Activated gamma-delta T cell treated with anti-CD3 and anti-CD28 coated beads, Interleukin-2, amount 50 U/mL, for 16 hours (primary cell): Measurements from ENCODE around the gene SSTR3.
A peak's percentile ranks its signal among the peaks of the same experiment; 100 is the strongest.

ENCODE experiments used
- DNase-seq: peaks from one replicate; pipeline ENCODE4 v3.0.0-alpha.2; 2020; ENCODE audit warnings: low read depth

The SSTR3 gene

DNA sequence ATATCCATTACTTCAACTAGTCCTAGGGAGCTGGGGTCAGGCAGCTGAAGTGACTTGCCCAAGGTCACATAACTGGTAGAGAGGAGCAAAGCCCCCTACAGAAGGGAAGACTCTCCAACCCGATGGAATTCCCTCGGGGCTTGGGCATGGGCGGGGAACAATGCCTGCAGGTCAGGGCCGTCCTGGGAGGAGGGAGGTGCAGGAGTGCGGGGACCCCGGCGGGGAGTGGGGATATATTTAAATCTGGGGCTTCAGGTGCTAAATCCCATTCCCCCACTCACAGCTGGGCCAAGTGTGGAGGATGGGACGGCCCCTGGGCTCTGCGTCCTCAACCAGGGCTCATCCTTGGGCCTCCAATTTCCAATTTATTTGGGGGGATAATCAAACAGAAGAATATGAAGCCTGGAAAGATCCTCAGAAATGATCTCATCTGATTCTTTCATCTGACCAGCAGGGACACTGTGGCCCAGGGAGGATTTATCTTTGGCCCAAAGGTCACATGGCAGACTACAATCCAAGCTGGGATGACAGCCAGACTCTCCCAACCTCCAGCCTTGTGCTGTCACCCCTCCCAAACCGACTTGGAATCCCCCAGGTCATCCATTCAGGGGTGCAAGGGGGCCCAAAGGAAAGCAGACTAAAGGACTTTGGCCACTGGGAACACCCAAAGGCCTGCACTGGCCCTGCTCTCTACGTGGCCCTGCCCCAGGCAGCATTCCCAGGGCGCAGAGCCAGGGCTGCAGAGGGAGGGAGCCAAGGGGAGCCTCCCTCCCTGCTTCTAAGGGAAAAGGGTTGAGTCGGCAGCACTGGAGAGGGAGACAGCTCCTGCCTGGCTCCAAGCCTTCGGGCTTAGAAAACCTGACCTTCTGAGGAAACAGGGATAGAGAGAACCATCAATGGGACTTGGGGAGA lies 15.5 kb downstream of the SSTR3 start:
- no peak for DNase-seq

- no peak for DNase-seq
Measured at GRCh38 chr22:37195921-37196320, 16.4 kb downstream of the SSTR3 start.

DNA sequence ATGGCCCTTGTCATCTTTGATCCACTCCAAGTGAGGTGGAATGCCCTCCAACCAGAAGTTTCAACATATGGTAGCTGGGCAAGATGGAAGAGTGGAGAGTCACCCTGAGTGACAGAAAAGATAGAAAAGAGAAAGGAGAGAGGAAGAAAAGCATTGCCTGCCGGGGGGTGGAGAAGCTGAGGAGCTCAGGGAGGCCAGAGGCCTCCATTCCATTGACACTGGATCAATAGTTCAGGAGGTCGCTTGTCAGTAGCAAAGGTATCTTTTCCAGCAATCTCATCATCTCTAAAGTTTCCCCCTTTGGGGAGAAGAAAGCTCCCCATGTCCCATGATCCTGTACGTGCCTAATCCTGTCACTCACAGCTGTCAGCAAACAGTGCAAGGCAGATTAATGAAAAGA lies 17.5 kb downstream of the SSTR3 start:
- DNase-seq: no peak

- DNase-seq: peak; percentile 19
Measured at GRCh38 chr22:37193629-37194191, 18.6 kb downstream of the SSTR3 start.

DNA sequence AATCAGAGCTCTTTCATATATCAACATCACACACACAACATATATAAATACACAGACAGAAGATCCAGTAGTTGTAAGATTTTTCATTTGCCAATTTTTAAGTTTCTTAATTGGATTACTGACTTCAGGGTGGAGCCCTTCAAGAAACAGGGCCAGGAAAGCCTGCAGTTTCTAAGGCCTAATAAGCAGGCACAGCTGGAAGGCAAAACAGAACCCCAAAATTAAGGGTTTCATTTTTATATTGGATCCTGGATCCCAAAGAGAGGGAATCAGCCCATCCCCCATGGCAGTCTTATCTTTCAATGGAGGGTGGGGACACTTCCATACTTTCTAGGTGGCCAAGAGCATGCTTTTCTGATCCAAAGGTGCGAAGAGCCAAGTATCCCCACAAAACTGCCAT lies 19.5 kb downstream of the SSTR3 start:
- no peak for DNase-seq

DNA sequence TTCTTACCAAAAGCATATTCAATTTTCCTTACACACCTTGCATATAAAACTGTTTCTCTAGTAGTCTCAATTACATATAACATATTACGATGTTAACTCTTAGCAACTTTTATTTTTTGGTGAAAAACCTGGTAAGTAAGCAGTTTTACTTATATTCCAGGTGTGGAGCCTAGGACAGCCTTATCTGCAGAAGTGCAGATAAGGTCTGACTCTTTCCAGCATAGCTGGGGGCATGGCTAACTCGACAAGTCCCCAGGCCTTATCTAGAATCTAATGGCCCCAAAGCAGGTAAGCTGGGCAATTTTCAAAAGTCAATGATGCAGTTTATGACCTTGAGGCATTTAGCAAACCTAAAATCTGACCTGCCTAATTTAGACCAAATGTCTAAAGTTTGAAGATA lies 20.1 kb downstream of the SSTR3 start:
- no peak for DNase-seq

DNA sequence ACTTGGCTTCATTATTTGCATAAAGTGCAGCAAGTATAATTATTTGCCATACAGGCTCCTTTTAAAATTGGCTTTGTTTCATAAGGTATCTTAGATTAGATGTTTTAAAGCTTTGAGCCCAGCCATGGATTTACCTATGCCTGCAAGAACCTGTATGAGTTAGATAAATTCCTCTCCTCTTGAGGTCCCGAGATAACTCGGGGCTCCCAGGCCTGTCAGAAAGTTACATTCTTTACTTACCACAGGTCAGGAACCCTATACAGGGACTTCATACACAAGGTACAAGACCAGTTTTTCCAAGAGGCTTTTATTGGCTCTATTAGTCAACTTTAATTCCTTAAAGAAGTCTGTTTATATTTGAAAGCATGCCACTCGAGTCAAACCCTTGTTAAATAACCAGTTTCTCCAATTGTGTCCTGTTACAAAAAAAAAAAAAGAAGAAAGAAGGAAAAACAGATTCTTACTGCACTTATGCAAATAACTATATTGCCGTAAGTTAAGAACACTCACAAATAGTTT lies 22.0 kb downstream of the SSTR3 start:
- no peak for DNase-seq

DNA sequence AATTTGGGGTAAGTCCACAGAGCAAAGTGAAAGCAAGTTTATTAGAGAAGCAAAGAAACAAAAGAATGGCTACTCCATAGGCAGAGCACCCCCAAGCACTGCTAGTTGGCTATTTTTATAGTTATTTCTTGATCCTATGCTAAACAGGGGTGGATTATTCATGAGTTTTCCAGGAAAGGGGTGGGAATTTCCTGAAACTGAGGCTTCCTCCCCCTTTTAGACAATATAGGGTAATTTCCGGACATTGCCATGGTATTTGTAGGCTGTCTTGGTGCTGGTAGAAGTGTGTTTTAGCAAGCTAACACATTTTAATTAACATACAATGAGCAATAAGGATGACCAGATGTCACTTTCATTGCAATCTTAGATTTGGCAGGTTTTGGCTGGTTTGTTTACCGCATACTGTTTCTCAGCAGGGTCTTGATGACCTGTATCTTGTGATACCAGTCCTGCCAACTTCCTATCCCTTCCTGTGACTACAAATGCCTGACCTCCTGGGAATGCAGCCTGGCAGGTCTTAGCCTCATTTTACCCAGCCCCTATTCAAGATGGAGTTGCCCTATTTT lies 23.3 kb downstream of the SSTR3 start:
- DNase-seq: no peak

- DNase-seq: no peak
Measured at GRCh38 chr22:37187891-37188761, 24.2 kb downstream of the SSTR3 start, which contains the start of gene C1QTNF6. TSS of gene C1QTNF6 (minus strand) at chr22:37188247. CDS start at chr22:37188213, 34 bp downstream.

- DNase-seq: no peak
Measured at GRCh38 chr22:37187552-37187890, 24.8 kb downstream of the SSTR3 start.

DNA sequence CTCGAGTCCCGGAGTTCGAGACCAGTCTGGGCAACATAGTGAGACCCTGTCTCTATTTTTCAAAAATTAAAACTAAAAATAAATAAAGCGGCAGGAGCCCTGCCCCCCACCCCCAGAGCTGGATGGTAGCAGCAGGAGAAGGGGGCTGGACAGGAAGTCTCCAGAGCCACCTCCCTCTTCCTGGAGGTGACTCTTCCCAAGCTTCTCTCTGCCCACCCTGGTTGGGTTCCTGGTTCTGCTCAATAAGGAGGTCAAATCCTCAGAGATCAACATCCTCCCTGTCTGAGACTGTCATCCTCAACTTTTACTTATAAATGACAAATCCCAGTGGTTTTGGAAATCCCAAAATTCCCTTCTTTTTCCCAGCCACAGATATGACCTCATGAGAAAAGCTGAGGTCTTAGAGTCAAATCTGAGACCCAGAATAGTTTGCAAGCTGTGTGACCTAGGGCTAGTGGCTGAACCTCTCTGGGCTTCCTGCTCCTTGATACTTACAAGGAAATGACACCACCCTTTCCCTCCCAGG lies 25.2 kb downstream of the SSTR3 start:
- no peak for DNase-seq

- DNase-seq: peak; percentile 33
Measured at GRCh38 chr22:37186228-37186996, 25.9 kb downstream of the SSTR3 start.

DNA sequence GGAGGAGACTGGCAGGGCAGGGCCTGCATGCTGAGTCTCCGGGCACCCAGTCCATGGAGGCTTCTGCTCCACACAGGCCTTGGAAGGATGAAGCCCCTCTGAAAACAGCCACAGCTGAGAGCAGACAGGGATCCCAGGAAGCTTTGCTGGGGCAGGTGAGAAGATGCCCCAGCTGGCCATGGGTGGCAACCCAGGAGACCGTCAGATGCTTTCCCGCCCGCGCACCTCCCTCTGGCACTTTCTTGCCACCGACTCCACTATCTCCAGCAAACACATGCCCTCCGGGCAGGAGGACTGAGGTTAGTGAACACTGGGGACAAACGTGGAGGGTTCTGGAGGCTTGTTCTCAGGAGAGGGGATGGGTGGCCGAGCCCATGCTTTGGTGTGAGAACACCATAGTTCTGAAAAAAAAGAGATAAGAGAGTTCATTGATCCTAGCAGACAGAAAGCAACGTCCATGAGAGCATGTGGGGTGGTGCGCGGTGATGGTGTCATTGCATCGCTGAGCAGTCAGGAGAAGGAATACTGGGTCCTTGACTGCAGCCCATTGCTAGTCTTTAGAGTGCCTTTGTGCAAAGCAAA lies 26.5 kb downstream of the SSTR3 start:
- DNase-seq: no peak

DNA sequence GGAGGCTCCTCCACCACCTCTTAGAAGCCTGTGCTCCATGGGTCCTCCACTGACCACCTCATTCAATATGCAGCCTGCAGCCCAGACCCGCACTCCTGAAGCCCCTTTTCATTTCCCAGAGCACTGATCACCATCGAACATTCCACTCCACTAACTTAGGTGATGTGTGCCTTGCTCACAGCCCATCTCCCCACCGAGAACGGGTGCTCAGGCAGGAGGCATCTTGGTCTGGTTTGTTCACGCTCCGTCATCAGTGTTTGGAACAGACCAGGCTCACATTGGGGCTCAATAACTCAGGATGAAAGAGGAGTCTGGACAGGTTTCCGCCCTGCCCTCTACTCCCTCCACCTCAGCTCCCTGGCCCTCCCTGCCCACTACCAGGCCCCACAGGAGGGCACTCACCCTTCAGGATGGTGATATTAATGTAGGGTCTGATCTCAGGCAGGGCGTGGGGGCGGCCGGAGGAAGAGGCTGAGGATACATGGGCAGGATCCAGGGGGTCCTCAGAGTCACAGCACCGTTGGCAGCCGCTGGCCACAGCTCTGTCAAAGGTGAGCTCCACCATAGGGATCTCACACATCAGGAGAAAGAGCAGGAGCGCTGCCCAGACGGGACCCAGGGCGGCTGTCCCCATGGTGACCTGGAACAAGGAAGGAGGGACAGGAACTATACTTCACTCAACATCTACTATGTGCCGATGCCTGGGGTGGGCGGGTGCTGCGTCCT lies 27.3 kb downstream of the SSTR3 start:
- no peak for DNase-seq

GRCh38 chr22:37184380-37184755 lies 27.9 kb downstream of the SSTR3 start:
- no peak for DNase-seq

DNA sequence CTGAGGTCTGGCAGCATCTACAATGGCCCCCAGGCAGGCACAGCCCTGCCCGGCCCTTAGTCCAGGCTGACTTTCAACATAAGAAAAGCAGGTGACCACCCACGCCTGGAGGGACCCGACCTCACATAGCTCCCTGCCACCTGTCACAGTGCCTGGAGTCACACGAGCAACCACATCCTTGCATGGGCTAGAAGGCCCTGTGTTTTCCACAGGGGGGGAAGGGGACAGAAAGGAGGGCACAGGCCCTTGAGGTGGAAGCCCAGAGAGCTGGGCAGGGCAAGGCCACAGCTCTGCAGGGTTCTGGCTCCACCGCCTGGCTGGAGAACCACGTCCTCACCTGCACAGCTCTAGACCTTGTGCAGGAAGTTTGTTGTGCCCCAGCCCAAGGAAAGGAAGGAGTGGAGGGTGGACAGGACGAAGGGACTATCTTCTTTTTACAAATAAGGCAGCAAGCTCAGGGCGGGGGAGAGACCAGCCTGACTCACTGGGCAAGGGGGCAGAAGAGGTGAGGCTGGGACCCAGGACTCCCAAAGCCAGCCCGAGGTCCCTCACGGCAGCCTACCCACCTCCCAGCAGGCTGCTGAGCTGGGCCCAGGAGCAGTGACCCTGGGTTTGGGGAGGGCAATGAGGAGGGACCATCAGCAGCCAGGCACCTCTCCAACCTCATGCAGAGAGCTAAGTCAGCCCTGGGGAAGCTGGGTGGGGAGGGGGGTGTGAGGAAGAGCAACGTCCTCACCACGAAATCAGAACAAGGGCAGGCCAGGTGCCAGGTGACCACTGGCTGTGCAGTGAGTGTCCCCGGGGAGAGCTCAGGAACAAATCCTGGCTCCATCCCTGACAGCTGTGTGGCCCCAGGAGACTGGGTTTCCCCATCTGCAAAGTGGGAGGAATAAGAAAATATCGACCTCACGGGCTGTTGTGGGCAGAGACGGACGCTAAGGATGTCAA lies 28.6 kb downstream of the SSTR3 start:
- DNase-seq: no peak

GRCh38 chr22:37182949-37183245 lies 29.4 kb downstream of the SSTR3 start:
- no peak for DNase-seq

GRCh38 chr22:37182101-37182948 lies 30.0 kb downstream of the SSTR3 start:
- no peak for DNase-seq
